Measurements from ENCODE around the gene LILRB1. TPM values are rescaled to one million over a fixed set of nuclear protein-coding genes. Genes with fewer than 3 reads are reported as not detected.

Gene LILRB1
- total RNA-seq, 1 experiment from 2014 or later = not detected

- ChIA-PET POLR2A (ENCODE audit: unreplicated experiment) (interaction anchor here (0.7 kb wide), 1 partner anchor 228 kb away, joined by 9 read pairs; no protein-coding TSS in a partner anchor), CTCF (no interaction called here)
- H3K9me3 ChIP-seq (ENCODE audit: insufficient read depth, low read depth) = no peaks in the 10 kb centered on the region
- H3K4me3 ChIP-seq = no peak overlapping the region
- H3K9me2 ChIP-seq (ENCODE audit: insufficient read depth) = no peaks in the 10 kb centered on the region
- H3F3A ChIP-seq (ENCODE audit: insufficient read depth, low read depth) = no peaks in the 10 kb centered on the region
- H3K27me3 ChIP-seq (ENCODE audit: insufficient read depth, low read depth) = peaks cover 88% of the 10 kb centered on the region
- no TSS peak for BruUV-seq (replicated peaks)
- no peaks in the 10 kb centered on the region for H3K79me2 ChIP-seq (ENCODE audit: low read depth)
- DNase-seq = no peak
- TF ChIP-seq EZH2 (IDR thresholded peaks at IDR 0.05; ENCODE audit: low read depth) (no peak), CTCF (conservative IDR thresholded peaks at IDR 0.05) (no peak)
- H3K36me3 ChIP-seq (ENCODE audit: low read depth) = no peaks in the 10 kb centered on the region
- intact Hi-C loops (cut with micrococcal nuclease; ENCODE audit: unreplicated experiment) = loop anchor here (10.0 kb wide), 1 partner anchor 976 kb away; no protein-coding TSS in a partner anchor
- H3K4me2 ChIP-seq = no peak overlapping the region
- H3K4me1 ChIP-seq (replicated peaks; ENCODE audit: insufficient read depth) = no peaks in the 10 kb centered on the region
- H3K27ac ChIP-seq = no peak overlapping the region
- H4K20me1 ChIP-seq (ENCODE audit: insufficient read depth) = 0 out of 2 replicates have a peak, but pooled peaks cover 4% of the 10 kb centered on the region
- H2AFZ ChIP-seq = no peak overlapping the region
Measured at GRCh38 chr19:54659300-54659699, 29.0 kb downstream of the LILRB1 start.

GRCh38 chr19:54660306-54660705 lies 30.0 kb downstream of the LILRB1 start:
- Histone ChIP-seq H3K79me2 (ENCODE audit: low read depth) (no peaks in the 10 kb centered on the region), H3K27ac (no peak overlapping the region), H2AFZ (no peak overlapping the region), H3K27me3 (ENCODE audit: insufficient read depth, low read depth) (peaks cover 90% of the 10 kb centered on the region), H3K9me2 (ENCODE audit: insufficient read depth) (no peaks in the 10 kb centered on the region), H3K36me3 (ENCODE audit: low read depth) (no peaks in the 10 kb centered on the region), H3K4me2 (no peak overlapping the region), H3K4me1 (replicated peaks; ENCODE audit: insufficient read depth) (no peaks in the 10 kb centered on the region), H4K20me1 (ENCODE audit: insufficient read depth) (0 out of 2 replicates have a peak, but pooled peaks cover 4% of the 10 kb centered on the region), H3K4me3 (no peak overlapping the region), H3K9me3 (ENCODE audit: insufficient read depth, low read depth) (no peaks in the 10 kb centered on the region), H3F3A (ENCODE audit: insufficient read depth, low read depth) (no peaks in the 10 kb centered on the region)
- intact Hi-C loops (cut with micrococcal nuclease; ENCODE audit: unreplicated experiment) = no loop called here
- TF ChIP-seq CTCF (conservative IDR thresholded peaks at IDR 0.05) (no peak), EZH2 (IDR thresholded peaks at IDR 0.05; ENCODE audit: low read depth) (no peak)
- DNase-seq = no peak
- no TSS peak for BruUV-seq (replicated peaks)
- CTCF ChIA-PET = no interaction called here
- POLR2A ChIA-PET (ENCODE audit: unreplicated experiment) = no interaction called here

GRCh38 chr19:54660964-54661363 lies 30.7 kb downstream of the LILRB1 start:
- CTCF ChIA-PET = no interaction called here
- BruUV-seq (replicated peaks) = no TSS peak
- H3F3A ChIP-seq (ENCODE audit: insufficient read depth, low read depth) = no peaks in the 10 kb centered on the region

More at GRCh38 chr19:54660964-54661363, 30.7 kb downstream of the LILRB1 start:
- Histone ChIP-seq H3K4me3 (no peak overlapping the region), H4K20me1 (ENCODE audit: insufficient read depth) (0 out of 2 replicates have a peak, but pooled peaks cover 4% of the 10 kb centered on the region), H3K27ac (no peak overlapping the region), H3K27me3 (ENCODE audit: insufficient read depth, low read depth) (peaks cover 91% of the 10 kb centered on the region), H2AFZ (no peak overlapping the region), H3K79me2 (ENCODE audit: low read depth) (no peaks in the 10 kb centered on the region), H3K4me2 (no peak overlapping the region), H3K36me3 (ENCODE audit: low read depth) (no peaks in the 10 kb centered on the region), H3K9me3 (ENCODE audit: insufficient read depth, low read depth) (no peaks in the 10 kb centered on the region), H3K9me2 (ENCODE audit: insufficient read depth) (no peaks in the 10 kb centered on the region), H3K4me1 (replicated peaks; ENCODE audit: insufficient read depth) (no peaks in the 10 kb centered on the region)
- no peak for DNase-seq
- POLR2A ChIA-PET (ENCODE audit: unreplicated experiment) = no interaction called here
- TF ChIP-seq EZH2 (IDR thresholded peaks at IDR 0.05; ENCODE audit: low read depth) = no peak
- intact Hi-C loops (cut with micrococcal nuclease; ENCODE audit: unreplicated experiment) = no loop called here

All from PC-9 (cell line).